HG03045 (cell line): ENCODE measurements around the gene PML.

Experiments used
- ATAC-seq: cut with Tn5 transposase; IDR thresholded peaks from one replicate; pipeline ENCODE4 v1.9.1; 2021; ENCODE audit warnings: mild to moderate bottlenecking, moderate library complexity; ENCODE audit not compliant: unreplicated experiment

The PML gene

GRCh38 chr15:73984208-73984979 lies 10.1 kb upstream of the PML start:
- no peak for ATAC-seq

- no peak for ATAC-seq
Measured at GRCh38 chr15:73985101-73985873, 9.2 kb upstream of the PML start.

DNA sequence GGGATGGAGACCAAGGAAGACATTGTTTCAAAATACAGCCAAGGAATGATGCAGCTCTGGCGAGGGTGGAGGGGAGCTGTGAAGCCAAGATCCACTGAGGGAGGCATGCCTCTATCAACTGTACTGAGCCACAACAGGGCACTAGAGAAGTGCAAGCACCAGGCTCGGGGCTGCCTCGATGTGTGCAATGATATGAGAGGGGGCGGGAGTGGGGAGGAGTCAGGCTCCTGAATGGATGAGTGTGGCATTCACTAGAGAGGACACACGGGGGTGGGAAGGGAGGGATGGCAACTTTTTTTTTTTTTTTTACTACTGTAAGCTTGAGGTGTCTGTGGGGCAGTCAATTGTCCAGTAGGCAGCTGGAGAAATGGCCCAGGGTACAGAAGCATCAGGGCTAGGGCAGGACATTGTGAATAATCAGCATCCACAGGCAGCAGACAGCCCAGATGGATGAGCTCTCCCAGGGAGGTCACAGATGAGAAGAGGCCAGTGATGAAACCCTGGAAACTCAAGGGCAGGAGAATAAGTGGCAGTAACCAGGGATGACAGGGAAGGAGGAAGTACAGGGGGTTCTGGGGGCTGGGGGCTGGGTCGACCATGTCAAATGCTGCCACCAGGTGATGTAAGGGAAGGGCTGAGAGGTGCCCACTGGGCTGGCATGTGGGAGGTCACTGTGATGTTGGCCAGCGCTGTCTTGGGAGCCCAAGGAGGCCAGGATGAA lies 8.3 kb upstream of the PML start:
- no peak for ATAC-seq

DNA sequence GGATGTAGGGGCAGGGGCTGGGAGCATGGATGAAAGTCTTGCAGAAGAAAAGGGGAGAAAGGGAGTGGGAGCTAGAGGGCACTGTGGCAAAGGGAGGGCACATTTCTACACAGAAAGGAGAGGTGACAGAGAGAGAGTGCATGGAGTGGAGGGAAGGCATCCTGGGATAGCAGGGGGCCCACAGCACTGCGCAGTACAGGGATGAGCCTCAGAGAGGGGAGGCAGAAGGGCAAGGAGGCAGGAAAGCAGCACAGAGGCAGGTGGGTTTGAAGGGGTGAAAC lies 7.8 kb upstream of the PML start:
- ATAC-seq, result no peak

- ATAC-seq, result no peak
Measured at GRCh38 chr15:73987250-73987649, 7.3 kb upstream of the PML start.

DNA sequence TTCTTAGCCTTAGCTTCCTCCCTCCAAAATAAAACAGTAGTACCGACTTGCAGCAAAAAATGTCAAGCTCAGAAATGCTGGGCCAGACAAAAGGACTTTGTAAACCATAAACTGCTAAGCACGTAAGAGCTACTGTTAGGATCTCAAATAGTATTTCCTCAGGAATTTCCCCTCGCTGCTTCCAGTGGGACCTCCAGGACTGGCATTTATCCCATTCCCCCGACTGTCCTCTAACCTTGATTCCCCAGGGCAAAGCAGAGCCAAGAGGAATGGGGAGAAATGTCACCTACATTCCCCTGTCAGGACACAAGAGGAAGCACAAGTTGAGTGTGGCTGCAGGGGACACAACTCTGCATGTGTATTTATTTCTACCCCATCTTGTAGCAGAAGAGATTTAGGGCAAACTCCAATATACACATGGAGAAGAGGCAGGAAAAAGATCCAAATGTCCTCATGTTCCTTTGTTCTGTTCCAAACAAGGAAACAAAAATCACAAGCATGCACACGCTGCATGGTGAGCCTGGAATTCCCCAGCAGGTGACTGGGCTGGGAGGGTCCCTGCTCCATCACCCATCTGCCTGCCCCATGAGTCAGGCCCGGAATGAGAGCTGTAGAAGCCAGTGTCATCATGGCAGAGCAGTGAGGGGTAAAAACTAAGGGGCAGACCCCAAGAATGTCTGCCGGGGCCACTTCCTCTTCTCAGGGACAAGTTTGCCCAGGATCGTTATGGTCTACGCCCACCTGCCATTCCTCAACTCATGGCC lies 6.7 kb upstream of the PML start:
- no peak for ATAC-seq

DNA sequence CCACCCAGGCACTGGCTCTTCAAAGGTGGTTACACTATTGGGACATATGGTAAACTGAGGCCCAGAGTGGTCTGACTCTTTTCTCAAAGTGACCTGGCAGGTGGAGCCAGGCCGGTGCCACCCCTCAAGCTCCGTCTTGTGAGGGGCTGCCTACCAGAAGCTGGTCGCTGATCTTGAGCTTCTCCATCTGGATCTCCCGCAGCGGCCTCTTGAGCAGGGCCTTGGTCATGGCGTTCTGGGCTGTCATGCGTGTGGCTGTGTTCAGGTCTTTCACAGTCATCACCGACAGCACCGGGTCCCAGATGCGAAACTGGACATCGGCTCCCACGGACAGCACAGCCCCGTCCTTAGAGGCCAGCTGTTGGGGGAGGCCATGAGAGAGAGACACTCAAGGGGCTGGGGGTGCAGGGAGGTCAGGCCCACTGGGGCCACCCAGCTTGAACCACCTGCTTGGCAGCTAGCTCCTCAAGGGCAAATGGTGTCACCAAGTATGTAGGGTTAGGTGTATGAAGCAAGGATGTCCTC lies 6.0 kb upstream of the PML start:
- no peak for ATAC-seq

DNA sequence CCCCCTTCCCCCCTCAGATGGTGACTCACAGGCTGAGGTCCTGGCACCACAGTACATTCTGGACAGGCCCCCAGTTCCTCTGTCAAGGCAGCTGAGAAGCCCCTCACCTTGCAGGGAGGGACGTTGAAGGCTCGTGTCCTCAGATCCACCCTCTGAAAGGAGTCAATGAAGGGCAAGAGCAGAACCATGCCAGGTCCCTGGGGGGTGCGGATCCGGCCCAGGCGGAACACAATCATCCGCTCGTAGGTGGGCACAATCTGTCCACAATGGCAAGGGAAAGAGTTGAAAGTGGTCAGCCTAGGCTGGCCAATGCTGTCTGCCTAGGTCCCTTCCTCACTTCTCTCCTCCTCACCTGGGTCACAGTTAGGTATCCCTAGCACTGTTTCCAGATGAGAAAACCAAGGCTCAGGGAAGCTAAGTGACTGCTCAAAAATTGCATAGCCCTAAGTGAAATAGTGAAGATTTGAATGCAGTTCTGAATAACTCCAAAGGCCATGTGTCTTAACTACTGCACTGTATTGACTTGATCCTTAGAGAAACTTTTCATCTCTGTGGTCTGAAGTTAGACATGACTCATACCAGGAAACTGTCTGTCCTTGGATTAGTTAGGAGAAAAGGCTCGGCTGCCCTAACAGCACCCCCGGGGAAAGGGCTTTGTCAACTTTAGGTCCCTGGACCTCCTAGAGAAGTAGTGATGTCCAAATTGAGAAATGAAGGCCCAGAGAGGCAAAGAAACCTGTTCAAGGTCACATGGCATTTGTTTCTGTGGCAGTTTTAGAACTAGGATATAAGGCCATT lies 5.3 kb upstream of the PML start:
- no peak for ATAC-seq

DNA sequence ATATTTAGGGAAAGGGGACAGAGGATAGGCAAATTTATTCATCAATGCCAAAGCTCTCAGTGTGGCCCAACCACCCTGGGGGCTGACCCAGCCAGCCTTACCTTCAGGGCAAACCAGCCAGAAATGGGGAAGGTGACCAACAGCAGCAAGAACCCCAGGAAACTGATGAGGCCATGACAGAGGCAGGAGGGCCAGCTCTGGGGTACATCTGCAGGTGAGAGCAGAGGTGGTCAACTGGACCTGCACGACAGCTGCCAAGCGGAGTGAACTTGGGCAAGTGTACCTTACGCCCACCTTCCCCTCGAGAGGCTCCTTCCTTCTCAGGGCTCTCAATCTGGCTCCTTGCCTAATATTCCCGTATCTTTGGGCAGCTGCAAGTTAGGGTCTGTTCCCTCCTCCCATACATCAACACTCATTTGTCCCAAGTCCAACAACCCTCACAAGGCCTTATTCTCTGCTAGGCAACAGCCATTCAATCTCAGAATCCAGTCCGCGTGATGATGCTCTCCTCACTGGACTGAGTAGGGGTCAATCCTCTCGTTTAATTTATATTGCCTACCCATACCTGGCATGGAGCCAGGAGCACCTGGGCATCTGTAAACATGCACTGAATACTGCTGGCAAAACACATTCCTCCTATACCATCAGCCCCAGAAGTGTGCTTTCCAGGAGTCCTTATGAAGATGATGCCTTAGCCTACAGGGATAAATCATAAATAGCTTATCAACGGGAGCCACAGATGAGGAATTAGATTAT lies 4.1 kb upstream of the PML start:
- no peak for ATAC-seq

- no peak for ATAC-seq
Measured at GRCh38 chr15:73991260-73991659, 3.3 kb upstream of the PML start.

DNA sequence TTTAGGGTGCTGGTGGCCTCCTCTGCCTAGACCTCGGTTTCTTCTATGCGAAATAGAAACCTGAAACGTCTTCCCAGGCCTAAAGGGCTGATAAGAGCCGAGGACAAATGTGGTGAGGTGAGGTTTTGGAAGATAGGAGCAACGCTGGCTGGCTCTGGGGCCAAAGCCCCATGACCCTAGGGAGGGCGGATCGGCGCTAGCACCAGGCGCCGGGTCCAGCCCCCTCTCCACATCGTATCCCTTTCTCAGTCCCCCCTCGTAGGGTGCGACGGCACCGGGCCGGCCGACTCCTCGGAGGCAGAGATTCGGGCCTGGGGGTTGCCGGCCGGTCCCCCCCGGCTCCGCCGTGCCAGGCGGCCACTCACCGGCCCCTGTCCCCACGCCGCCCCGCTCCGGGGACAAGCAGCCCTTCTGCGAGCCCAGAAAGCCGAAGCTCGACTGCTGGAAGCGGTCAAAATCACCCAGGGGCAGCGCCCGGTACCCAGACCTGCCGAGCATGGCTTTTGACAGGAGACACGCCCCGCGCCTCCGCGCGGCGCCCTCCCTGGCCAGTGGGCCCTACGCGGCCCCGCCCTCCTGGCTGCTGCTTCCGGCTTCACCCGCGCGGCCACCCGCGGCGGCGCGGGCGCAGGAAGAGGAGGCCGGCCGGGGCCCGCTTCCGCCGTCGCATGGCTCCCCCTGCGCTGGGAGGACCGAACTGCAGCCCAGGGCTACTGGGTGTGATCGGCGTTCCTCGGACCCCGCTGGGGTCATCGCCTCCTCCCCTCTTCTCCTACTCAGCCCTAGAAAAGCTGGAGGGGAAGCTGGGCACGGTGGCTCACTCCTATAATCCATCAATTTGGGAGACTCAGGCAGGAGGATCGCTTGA lies 2.6 kb upstream of the PML start, which contains the start of gene STOML1:
STOML1 (minus strand) TSS at position 570 of the 868 bp plus-strand sequence; CDS start at position 498, 72 bp downstream.
- peak; percentile 71 for ATAC-seq

DNA sequence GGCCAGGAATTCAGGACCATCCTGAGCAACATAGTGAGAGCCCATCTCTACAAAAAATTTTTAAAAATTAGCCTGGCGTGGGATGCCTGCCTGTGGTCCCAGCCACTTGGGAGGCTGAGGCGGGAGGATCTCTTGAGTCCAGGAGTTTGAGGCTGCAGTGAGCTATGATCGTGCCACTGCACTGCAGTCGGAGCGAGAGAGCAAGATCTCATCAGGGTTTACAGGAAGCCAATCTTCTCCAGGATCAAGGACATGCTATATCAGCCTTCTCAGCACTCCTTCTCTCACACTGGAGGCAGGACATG lies 2.0 kb upstream of the PML start:
- ATAC-seq, result no peak

GRCh38 chr15:73993211-73993994 lies 1.1 kb upstream of the PML start:
- ATAC-seq, result no peak

- peak; percentile 2 for ATAC-seq
Measured at GRCh38 chr15:73994912-73995622, 551 bp downstream of the PML start.

DNA sequence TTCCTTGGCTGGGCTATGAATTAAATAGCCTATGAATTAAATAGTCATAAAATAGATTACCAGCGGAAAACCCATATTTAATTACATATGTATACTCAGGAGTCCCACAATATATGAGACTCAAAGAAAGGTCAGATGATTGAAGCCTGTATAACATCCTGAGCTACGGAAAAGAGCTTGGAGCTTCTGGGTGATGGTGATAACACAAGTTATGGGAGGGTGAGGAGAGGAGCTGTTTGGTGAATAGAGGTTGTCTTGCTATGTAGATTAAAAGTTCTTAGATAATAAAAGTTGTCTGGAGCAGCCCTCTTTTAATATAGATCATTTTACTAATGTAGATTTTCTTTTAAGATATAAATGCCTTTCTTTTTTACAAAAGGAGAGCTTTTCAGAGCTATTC lies 1.8 kb downstream of the PML start:
- ATAC-seq, result no peak

- ATAC-seq, result no peak
Measured at GRCh38 chr15:73996939-73997338, 2.4 kb downstream of the PML start.

- no peak for ATAC-seq
Measured at GRCh38 chr15:73997986-73998385, 3.5 kb downstream of the PML start.
